ENCODE results near the gene BEST2. TPM values are rescaled to one million over a fixed set of nuclear protein-coding genes. Genes with fewer than 3 reads are reported as not detected.

The BEST2 gene
- total RNA-seq, 1 experiment from 2014 or later = 0.10 TPM

- H3K9me3 ChIP-seq (ENCODE audit: control insufficient read depth in 1 of 2, insufficient read depth in 1 of 2, low read depth in 1 of 2, low read length in 2 of 2) = no peaks in the 10 kb centered on the region
- H3K9ac ChIP-seq (ENCODE audit: low read length) = peak overlapping the region; percentile 93
- DNase-seq (ENCODE audit: low read depth, low spot score) = no peak
- H2AFZ ChIP-seq (ENCODE audit: low read depth, low read length, poor library complexity, severe bottlenecking) = no peak overlapping the region
- peaks cover 64 to 92% of the 10 kb centered on the region in 2 experiments for H3K4me1 ChIP-seq (ENCODE audit: control insufficient read depth in 1 of 2, insufficient read depth in 2 of 2, low read length in 2 of 2)
- ChIA-PET POLR2A (interaction anchor here (1.5 kb wide), 1 partner anchor 864 kb away, joined by 3 read pairs; the partner anchor contains the start of gene ZNF700), CTCF (interaction anchor here (1.8 to 7.4 kb wide), 2 partner anchors 12 to 23 kb away, joined by 9 to 88 read pairs; partner anchors contain the start of gene HOOK2), RAD21 (ENCODE audit: low non-redundant PET in 1 of 2, low total read pairs in 2 of 2, uncharacterized antibody in 2 of 2, unreplicated experiment in 2 of 2) (interaction anchor here in 1 of 2 experiments (1.2 kb wide), 1 partner anchor 10 kb away, joined by 4 read pairs; no protein-coding TSS in a partner anchor)
- H3K4me2 ChIP-seq (ENCODE audit: low read length) = peak overlapping the region; percentile 99
- no peaks in the 10 kb centered on the region for H3K27me3 ChIP-seq (ENCODE audit: insufficient read depth, low read length)
- no peaks in the 10 kb centered on the region for H4K20me1 ChIP-seq (ENCODE audit: insufficient read depth)
- peaks cover 19% of the 10 kb centered on the region for H3K79me2 ChIP-seq (ENCODE audit: insufficient read depth, low read length)
- H3K27ac ChIP-seq (ENCODE audit: low read depth, low read length) = peak overlapping the region; percentile 96
- intact Hi-C loops (cut with micrococcal nuclease) = no loop called here
- H3K36me3 ChIP-seq (ENCODE audit: control insufficient read depth in 1 of 2, insufficient read depth in 2 of 2, low read length in 2 of 2) = no peaks in the 10 kb centered on the region
- BruUV-seq (replicated peaks) = TSS peak; percentile 57
- no peak for ATAC-seq
- peak overlapping the region; percentile 77 to 84 for H3K4me3 ChIP-seq (replicated peaks in 1 of 2; ENCODE audit: low read depth in 1 of 2, low read length in 2 of 2)
- H3K9me2 ChIP-seq (ENCODE audit: insufficient read depth) = no peaks in the 10 kb centered on the region
- 0 out of 2 replicates have a peak, but pooled peaks have one; percentile 14 for TF ChIP-seq ZFX (IDR thresholded peaks at IDR 0.05)
- TF ChIP-seq MAX (IDR thresholded peaks at IDR 0.05) = no peak
- TF ChIP-seq FOSL1 (IDR thresholded peaks at IDR 0.05; ENCODE audit: low read depth) = no peak
- no peak for TF ChIP-seq ZNF274 (IDR thresholded peaks at IDR 0.05; ENCODE audit: low read depth, low read length)
- no peak for TF ChIP-seq SP1 (IDR thresholded peaks at IDR 0.05; ENCODE audit: low read depth)
- no peak for TF ChIP-seq EZH2phosphoT487 (IDR thresholded peaks at IDR 0.05; ENCODE audit: borderline replicate concordance)
- peak; percentile 47 for TF ChIP-seq ZBTB33 (IDR thresholded peaks at IDR 0.05; ENCODE audit: extremely low read depth, insufficient replicate concordance, low read length)
- TF ChIP-seq POLR2A (IDR thresholded peaks at IDR 0.05; ENCODE audit: borderline replicate concordance, extremely low read depth, insufficient read depth, insufficient read length) = no peak
- peak; percentile 61 for TF ChIP-seq TCF7L2 (IDR thresholded peaks at IDR 0.05; ENCODE audit: borderline replicate concordance, extremely low read depth, insufficient read depth, insufficient read length)
- TF ChIP-seq SIN3A (IDR thresholded peaks at IDR 0.05; ENCODE audit: low read depth) = no peak
- no peak for TF ChIP-seq EGR1 (IDR thresholded peaks at IDR 0.05; ENCODE audit: low read depth)
- no peak for TF ChIP-seq CBX3 (IDR thresholded peaks at IDR 0.05; ENCODE audit: low read depth)
- no peak for TF ChIP-seq RAD21 (IDR thresholded peaks at IDR 0.05; ENCODE audit: low read depth)
- TF ChIP-seq CEBPB (IDR thresholded peaks at IDR 0.05; ENCODE audit: low read depth) = no peak
- no peak for TF ChIP-seq SRF (IDR thresholded peaks at IDR 0.05; ENCODE audit: low read depth)
- TF ChIP-seq ELF1 (IDR thresholded peaks at IDR 0.05; ENCODE audit: borderline replicate concordance, low read depth) = no peak
- TF ChIP-seq, protein P1, sequence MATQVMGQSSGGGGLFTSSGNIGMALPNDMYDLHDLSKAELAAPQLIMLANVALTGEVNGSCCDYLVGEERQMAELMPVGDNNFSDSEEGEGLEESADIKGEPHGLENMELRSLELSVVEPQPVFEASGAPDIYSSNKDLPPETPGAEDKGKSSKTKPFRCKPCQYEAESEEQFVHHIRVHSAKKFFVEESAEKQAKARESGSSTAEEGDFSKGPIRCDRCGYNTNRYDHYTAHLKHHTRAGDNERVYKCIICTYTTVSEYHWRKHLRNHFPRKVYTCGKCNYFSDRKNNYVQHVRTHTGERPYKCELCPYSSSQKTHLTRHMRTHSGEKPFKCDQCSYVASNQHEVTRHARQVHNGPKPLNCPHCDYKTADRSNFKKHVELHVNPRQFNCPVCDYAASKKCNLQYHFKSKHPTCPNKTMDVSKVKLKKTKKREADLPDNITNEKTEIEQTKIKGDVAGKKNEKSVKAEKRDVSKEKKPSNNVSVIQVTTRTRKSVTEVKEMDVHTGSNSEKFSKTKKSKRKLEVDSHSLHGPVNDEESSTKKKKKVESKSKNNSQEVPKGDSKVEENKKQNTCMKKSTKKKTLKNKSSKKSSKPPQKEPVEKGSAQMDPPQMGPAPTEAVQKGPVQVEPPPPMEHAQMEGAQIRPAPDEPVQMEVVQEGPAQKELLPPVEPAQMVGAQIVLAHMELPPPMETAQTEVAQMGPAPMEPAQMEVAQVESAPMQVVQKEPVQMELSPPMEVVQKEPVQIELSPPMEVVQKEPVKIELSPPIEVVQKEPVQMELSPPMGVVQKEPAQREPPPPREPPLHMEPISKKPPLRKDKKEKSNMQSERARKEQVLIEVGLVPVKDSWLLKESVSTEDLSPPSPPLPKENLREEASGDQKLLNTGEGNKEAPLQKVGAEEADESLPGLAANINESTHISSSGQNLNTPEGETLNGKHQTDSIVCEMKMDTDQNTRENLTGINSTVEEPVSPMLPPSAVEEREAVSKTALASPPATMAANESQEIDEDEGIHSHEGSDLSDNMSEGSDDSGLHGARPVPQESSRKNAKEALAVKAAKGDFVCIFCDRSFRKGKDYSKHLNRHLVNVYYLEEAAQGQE (IDR thresholded peaks at IDR 0.05; ENCODE audit: low read depth) = no peak
- peak; percentile 48 for TF ChIP-seq POLR2AphosphoS5 (IDR thresholded peaks at IDR 0.05; ENCODE audit: low read depth, low read length)
- TF ChIP-seq EZH2 (IDR thresholded peaks at IDR 0.05) = no peak
- TF ChIP-seq, protein P2, sequence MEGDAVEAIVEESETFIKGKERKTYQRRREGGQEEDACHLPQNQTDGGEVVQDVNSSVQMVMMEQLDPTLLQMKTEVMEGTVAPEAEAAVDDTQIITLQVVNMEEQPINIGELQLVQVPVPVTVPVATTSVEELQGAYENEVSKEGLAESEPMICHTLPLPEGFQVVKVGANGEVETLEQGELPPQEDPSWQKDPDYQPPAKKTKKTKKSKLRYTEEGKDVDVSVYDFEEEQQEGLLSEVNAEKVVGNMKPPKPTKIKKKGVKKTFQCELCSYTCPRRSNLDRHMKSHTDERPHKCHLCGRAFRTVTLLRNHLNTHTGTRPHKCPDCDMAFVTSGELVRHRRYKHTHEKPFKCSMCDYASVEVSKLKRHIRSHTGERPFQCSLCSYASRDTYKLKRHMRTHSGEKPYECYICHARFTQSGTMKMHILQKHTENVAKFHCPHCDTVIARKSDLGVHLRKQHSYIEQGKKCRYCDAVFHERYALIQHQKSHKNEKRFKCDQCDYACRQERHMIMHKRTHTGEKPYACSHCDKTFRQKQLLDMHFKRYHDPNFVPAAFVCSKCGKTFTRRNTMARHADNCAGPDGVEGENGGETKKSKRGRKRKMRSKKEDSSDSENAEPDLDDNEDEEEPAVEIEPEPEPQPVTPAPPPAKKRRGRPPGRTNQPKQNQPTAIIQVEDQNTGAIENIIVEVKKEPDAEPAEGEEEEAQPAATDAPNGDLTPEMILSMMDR (IDR thresholded peaks at IDR 0.05 in 2 of 3, conservative IDR thresholded peaks at IDR 0.05 in 1 of 3; ENCODE audit: borderline replicate concordance in 1 of 3, insufficient read depth in 1 of 3, low read depth in 2 of 3, low read length in 2 of 3) = no peak
- TF ChIP-seq YY1 (IDR thresholded peaks at IDR 0.05; ENCODE audit: extremely low read depth, insufficient replicate concordance, low read depth, low read length) = peak; percentile 38
Observed at GRCh38 chr19:12788682-12789097, 37.1 kb downstream of the BEST2 start.

Data from HCT116 (cell line).